ENCODE measurements around the gene SIL1.

The SIL1 gene

GRCh38 chr5:138903130-138903775 lies 294.9 kb downstream of the SIL1 start:
- no peak for DNase-seq

GRCh38 chr5:138901716-138902115 lies 296.5 kb downstream of the SIL1 start:
- DNase-seq = no peak

GRCh38 chr5:138900281-138900965 lies 297.7 kb downstream of the SIL1 start:
- DNase-seq = no peak

- DNase-seq = no peak
Measured at GRCh38 chr5:138898742-138899141, 299.4 kb downstream of the SIL1 start.

GRCh38 chr5:138898299-138898698 lies 299.9 kb downstream of the SIL1 start:
- no peak for DNase-seq

All from AML-193 (cell line).